NOMO-1 (cell line): ENCODE data around the gene SPOCD1.

Experiments
- DNase-seq, 2 experiments: peaks; one replicate each; lab custom pipeline; 2025; ENCODE audit not compliant: unreplicated experiment in 2 of 2; lab: John Stamatoyannopoulos, UW

The SPOCD1 gene

DNA sequence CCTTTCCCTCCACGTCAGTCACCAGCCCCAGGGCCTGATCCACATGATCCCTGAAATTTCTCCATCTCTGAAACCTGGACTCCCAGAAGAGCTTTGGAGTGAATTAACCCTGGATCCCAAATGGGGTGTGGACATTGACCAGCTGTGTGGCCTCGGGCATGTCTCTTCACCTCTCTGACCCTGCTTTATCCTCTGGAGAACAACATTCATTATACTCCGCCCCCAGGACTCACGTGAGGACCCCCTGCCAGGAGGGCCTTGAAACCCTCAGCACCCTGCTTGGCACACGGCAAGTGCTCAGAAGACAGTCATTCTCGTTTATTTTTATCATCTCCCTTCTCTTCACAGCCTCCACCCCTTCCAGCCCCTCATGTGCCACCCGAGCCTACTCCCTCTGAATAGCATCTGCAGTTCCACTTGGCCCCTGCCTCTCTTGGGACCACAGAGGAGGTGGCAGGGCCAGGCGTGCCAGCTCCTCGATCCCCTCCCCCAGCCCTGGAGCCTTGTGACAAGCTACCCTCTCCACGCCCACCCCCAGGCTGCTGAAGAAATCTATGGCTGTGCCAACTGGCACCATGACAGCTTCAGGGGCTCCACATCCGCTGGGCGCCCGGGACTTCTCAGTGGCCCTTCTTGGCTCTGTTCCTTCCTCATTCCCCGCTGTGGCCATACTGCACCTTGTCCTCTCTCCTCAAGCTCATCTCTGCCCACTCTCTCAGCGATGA is 69.7 kb downstream of the SPOCD1 start:
- no peak for DNase-seq

GRCh38 chr1:31745096-31745945 is 70.5 kb downstream of the SPOCD1 start:
- DNase-seq: peak; percentile 37 to 46

GRCh38 chr1:31744165-31744888 is 71.5 kb downstream of the SPOCD1 start:
- no peak for DNase-seq

DNA sequence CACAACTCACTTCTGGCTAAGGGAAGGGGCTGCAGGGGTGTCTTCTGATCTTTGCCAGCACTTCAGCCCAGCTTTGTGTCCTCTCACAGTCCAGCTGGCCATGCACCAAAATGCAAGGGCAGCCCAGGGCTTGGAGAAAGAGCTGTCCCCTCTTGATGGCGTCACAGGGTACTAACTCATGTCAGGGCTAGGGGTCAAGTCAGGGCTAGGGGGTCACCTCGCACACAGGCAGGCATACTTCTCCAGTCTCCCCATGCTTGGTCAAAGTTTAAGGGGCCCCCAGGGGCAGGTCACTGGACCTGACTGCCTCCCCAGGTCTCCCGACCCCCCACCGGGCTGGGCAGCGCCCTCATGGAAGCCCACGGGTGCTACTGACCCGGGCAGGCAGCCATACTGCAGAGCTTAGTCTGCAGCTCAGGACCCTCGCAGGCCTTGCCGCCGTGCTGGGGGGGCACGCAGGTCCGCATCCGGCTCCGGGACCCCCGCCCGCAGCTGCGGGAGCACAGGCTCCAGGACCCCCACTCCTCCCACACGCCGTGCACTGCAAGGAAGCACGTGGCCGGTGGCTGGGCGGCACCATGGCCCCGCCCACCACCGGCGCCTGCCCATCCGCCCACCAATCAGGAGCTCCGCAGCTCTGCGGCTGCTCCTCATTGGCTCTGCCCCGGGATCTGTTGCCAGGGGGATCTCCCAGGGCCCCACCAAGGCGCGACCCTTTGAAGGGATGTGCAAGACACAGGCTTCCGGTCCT is 73.2 kb downstream of the SPOCD1 start:
- DNase-seq: no peak
